Endodermal cell (in vitro differentiated cells): Measurements from ENCODE around the gene GJA1. TPM values are rescaled to one million over a fixed set of nuclear protein-coding genes. Genes with fewer than 3 reads are reported as not detected.

Source experiments
- DNase-seq: peaks from one replicate; pipeline ENCODE4 v3.0.0-alpha.2; 2017
- H3K27ac ChIP-seq: 2 replicates; pipeline ENCODE4 v1.5.1; 2013; ENCODE audit warnings: mild to moderate bottlenecking, low read depth, low read length, moderate library complexity
- H3K27me3 ChIP-seq: 2 replicates; pipeline ENCODE4 v1.6.1; 2013; ENCODE audit warnings: mild to moderate bottlenecking, low read length, moderate library complexity; ENCODE audit not compliant: insufficient read depth, control insufficient read depth, poor library complexity, severe bottlenecking
- H3K36me3 ChIP-seq: 2 replicates; pipeline ENCODE4 v1.7.0; 2013; ENCODE audit warnings: mild to moderate bottlenecking, low read length, moderate library complexity; ENCODE audit not compliant: control insufficient read depth, insufficient read depth
- H3K4me1 ChIP-seq: one replicate; pipeline ENCODE4 v1.7.0; 2013; ENCODE audit warnings: low read length; ENCODE audit not compliant: control insufficient read depth, insufficient read depth
- H3K4me3 ChIP-seq: 2 replicates; pipeline ENCODE4 v1.5.1; 2013; ENCODE audit warnings: mild to moderate bottlenecking, low read length, moderate library complexity
- H3K9ac ChIP-seq: 2 replicates; pipeline ENCODE4 v1.6.1; 2013; ENCODE audit warnings: mild to moderate bottlenecking, low read length, moderate library complexity; ENCODE audit not compliant: poor library complexity, severe bottlenecking; ENCODE audit errors: extremely low read depth
- H3K9me3 ChIP-seq: 2 replicates; pipeline ENCODE4 v1.6.1; 2013; ENCODE audit warnings: mild to moderate bottlenecking, low read length, moderate library complexity; ENCODE audit not compliant: control insufficient read depth
- H3K27ac Mint-ChIP-seq: 2 replicates; pipeline ENCODE4 v1.8.0; 2020; ENCODE audit warnings: mixed read lengths
- H3K27me3 Mint-ChIP-seq: 2 replicates; pipeline ENCODE4 v1.8.0; 2021; ENCODE audit warnings: mild to moderate bottlenecking, mixed read lengths; ENCODE audit not compliant: insufficient read depth
- H3K36me3 Mint-ChIP-seq: 2 replicates; pipeline ENCODE4 v1.8.0; 2020; ENCODE audit warnings: low read depth, mixed read lengths
- H3K4me1 Mint-ChIP-seq: 2 replicates; pipeline ENCODE4 v1.8.0; 2020; ENCODE audit warnings: mixed read lengths
- H3K4me3 Mint-ChIP-seq: 2 replicates; pipeline ENCODE4 v1.8.0; 2020; ENCODE audit warnings: mild to moderate bottlenecking, moderate library complexity, mixed read lengths
- H3K9me3 Mint-ChIP-seq: 2 replicates; pipeline ENCODE4 v1.8.0; 2020; ENCODE audit warnings: mild to moderate bottlenecking, mixed read lengths
- WGBS, 2 experiments: methylation state at CpG; one replicate each; pipeline versions ENCODE4 v1.1.5 to v1.1.7; 2013; ENCODE audit warnings: missing lambda C conversion rate in 2 of 2, mixed read lengths in 1 of 2; ENCODE audit not compliant: insufficient coverage in 1 of 2, insufficient read length in 1 of 2; 5-methylcytosine and 5-hydroxymethylcytosine counted together
- total RNA-seq, 2 donors: library from RNA; stranded (reverse); fragmentation: NEBNext Ultra II Directional in 1 of 2; extraction: Animal tissue kit (Norgen Biotek cat#: 25700) in 1 of 2; gene quantifications; 2 replicates in 1 of 2; 3 replicates in 1 of 2; pipeline ENCODE4 v1.2.1, GENCODE V29; 2021
- TF ChIP-seq, protein P1 (sequence below): fragments of 200-600 bp; sonication (generic); conservative IDR thresholded peaks from 2 replicates; pipeline ENCODE4 v1.5.0; 2021; ENCODE audit warnings: antibody characterized with exemption, mild to moderate bottlenecking

The GJA1 gene
- total RNA-seq, 2 donors from 2014 or later, result 706 to 1,121 TPM

DNA sequence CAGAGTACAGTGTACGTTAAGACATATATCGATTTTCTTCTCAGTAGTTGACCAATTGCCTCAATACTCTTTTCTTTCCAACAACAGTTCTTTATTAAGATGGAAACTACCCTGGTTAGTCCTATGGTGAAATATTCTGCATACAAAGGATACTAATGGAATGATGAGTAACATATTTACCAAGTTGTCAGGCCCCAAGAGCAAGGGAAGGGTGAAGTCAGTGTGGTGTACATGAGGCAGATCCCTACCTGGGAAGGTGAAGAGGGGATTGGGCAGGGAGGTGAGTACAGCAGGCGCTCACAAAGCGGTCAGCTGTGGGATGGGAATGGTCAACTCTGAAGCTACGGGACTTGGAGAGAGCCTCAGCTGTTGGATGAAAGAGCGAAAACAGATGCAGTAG, 29.7 kb downstream of the GJA1 start:
- Mint-ChIP-seq H3K4me3 (no peak overlapping the region), H3K27ac (peak overlapping the region; percentile 33), H3K9me3 (peaks cover 8% of the 10 kb centered on the region), H3K27me3 (no peaks in the 10 kb centered on the region), H3K4me1 (peaks cover 6% of the 10 kb centered on the region), H3K36me3 (no peaks in the 10 kb centered on the region)
- Histone ChIP-seq H3K4me1 (no peaks in the 10 kb centered on the region), H3K4me3 (no peak overlapping the region), H3K27ac (no peak overlapping the region), H3K36me3 (no peaks in the 10 kb centered on the region), H3K9me3 (peaks cover 16% of the 10 kb centered on the region), H3K9ac (no peak overlapping the region), H3K27me3 (no peaks in the 10 kb centered on the region)
- no peak for DNase-seq
- TF ChIP-seq, protein P1, sequence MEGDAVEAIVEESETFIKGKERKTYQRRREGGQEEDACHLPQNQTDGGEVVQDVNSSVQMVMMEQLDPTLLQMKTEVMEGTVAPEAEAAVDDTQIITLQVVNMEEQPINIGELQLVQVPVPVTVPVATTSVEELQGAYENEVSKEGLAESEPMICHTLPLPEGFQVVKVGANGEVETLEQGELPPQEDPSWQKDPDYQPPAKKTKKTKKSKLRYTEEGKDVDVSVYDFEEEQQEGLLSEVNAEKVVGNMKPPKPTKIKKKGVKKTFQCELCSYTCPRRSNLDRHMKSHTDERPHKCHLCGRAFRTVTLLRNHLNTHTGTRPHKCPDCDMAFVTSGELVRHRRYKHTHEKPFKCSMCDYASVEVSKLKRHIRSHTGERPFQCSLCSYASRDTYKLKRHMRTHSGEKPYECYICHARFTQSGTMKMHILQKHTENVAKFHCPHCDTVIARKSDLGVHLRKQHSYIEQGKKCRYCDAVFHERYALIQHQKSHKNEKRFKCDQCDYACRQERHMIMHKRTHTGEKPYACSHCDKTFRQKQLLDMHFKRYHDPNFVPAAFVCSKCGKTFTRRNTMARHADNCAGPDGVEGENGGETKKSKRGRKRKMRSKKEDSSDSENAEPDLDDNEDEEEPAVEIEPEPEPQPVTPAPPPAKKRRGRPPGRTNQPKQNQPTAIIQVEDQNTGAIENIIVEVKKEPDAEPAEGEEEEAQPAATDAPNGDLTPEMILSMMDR, result no peak
- WGBS, 2 experiments, result 93 to 98% methylated on average over 6 of the region's 6 CpGs

DNA sequence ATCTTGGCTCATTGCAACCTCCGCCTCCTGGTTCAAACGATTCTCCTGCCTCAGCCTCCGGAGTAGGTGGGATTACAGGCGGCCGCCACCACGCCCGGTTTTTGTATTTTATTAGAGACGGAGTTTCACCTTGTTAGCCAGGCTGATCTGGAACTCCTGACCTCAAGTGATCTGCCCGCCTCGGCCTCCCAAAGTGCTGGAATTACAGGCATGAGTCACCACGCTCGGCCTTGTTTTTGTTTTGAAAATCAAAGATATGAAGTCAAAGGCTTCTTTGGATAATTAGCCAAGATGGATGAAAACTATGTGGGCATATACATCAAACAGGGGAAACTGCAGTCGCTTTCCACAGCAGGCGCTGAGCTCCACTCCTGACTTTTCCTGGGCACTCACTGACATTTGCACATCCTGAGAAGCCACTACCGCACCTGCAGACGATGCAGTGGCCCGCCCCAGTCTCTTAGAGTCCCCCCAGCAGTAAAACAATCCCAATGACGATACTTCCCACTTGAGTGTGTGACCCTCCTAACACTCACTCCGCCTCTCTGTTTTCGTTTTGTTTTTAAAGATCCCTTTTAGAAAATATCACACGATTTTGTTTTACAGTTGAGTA, 44.1 kb downstream of the GJA1 start:
- Histone ChIP-seq H3K9ac (no peak overlapping the region), H3K36me3 (no peaks in the 10 kb centered on the region), H3K4me3 (no peak overlapping the region), H3K27me3 (no peaks in the 10 kb centered on the region), H3K4me1 (no peaks in the 10 kb centered on the region), H3K9me3 (no peaks in the 10 kb centered on the region), H3K27ac (no peak overlapping the region)
- H3K27me3 Mint-ChIP-seq, result no peaks in the 10 kb centered on the region
- TF ChIP-seq, protein P1, result no peak
- peaks cover 9% of the 10 kb centered on the region for H3K4me1 Mint-ChIP-seq
- 92 to 93% methylated on average over 17 to 21 of the region's 21 CpGs for WGBS, 2 experiments
- DNase-seq, result no peak
- H3K9me3 Mint-ChIP-seq, result no peaks in the 10 kb centered on the region
- H3K4me3 Mint-ChIP-seq, result no peak overlapping the region
- H3K27ac Mint-ChIP-seq, result no peak overlapping the region
- H3K36me3 Mint-ChIP-seq, result no peaks in the 10 kb centered on the region

DNA sequence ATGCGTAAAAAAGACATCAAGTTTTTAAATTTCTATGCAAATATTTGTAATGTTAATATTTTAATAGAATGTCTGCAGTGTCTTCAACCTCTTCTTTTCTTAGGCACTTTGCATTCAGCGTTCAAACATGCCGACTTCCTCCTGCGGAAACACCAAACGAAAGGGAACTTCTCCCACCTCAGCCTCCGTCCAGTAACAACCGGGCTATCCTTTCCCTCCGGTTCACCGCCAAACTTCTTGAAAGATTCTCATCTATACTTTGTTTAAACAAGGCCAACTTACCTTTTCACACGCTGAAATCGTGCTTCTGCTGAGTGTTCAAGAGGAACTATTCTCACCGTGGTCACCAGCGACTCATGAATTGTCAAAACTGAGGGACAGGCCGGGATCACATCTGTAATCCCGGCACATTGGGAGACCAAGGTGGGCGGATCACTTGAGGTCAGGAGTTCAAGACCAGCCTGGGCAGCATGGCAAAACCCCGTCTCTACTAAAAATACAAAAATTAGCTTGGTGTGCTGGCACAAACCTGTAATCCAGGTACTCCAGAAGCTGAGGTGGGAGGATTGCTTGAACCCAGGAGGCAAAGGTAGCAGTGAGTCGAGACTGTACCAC, 44.8 kb downstream of the GJA1 start:
- no peak overlapping the region for H3K4me3 ChIP-seq
- DNase-seq, result no peak
- no peaks in the 10 kb centered on the region for H3K27me3 ChIP-seq
- H3K36me3 ChIP-seq, result no peaks in the 10 kb centered on the region
- 90 to 94% methylated on average over 10 to 18 of the region's 18 CpGs for WGBS, 2 experiments
- TF ChIP-seq, protein P1, result no peak
- H3K27me3 Mint-ChIP-seq, result no peaks in the 10 kb centered on the region
- no peak overlapping the region for H3K9ac ChIP-seq
- H3K27ac ChIP-seq, result no peak overlapping the region
- no peak overlapping the region for H3K4me3 Mint-ChIP-seq
- H3K27ac Mint-ChIP-seq, result no peak overlapping the region
- no peaks in the 10 kb centered on the region for H3K36me3 Mint-ChIP-seq
- H3K9me3 ChIP-seq, result no peaks in the 10 kb centered on the region
- peaks cover 12% of the 10 kb centered on the region for H3K4me1 Mint-ChIP-seq
- H3K9me3 Mint-ChIP-seq, result no peaks in the 10 kb centered on the region
- H3K4me1 ChIP-seq, result no peaks in the 10 kb centered on the region
